GM23338 (cell line): Measurements from ENCODE around the gene ZFHX3. TPM values are rescaled to one million over a fixed set of nuclear protein-coding genes. Genes with fewer than 3 reads are reported as not detected.

Source experiments
- ATAC-seq: fragments of 200-7000 bp; cut with Tn5 transposase; 3 replicates; pipeline ENCODE4 v1.9.1; 2020
- DNase-seq: peaks from one replicate; pipeline ENCODE4 v3.0.0-alpha.2; 2015; ENCODE audit warnings: low spot score
- H2AFZ ChIP-seq: fragments of 200-600 bp; sonication (generic); 2 replicates; pipeline ENCODE4 v1.8.0; 2016; ENCODE audit warnings: antibody characterized with exemption, mild to moderate bottlenecking, moderate library complexity
- H3F3A ChIP-seq: fragments of 200-600 bp; sonication (generic); replicated peaks from 2 replicates; pipeline ENCODE4 v1.8.0; 2017; ENCODE audit warnings: antibody characterized with exemption, mixed run types, low read depth
- H3K27ac ChIP-seq: fragments of 200-600 bp; sonication (generic); 2 replicates; pipeline ENCODE4 v1.6.1; 2016; ENCODE audit warnings: low read depth
- H3K27me3 ChIP-seq: fragments of 200-600 bp; sonication (generic); 2 replicates; pipeline ENCODE4 v1.8.0; 2016; ENCODE audit warnings: mild to moderate bottlenecking, mixed run types, moderate library complexity; ENCODE audit not compliant: insufficient read depth
- H3K36me3 ChIP-seq: fragments of 200-600 bp; sonication (generic); 2 replicates; pipeline ENCODE4 v1.8.0; 2016; ENCODE audit warnings: mild to moderate bottlenecking; ENCODE audit not compliant: insufficient read depth
- H3K4me1 ChIP-seq: fragments of 200-600 bp; sonication (generic); 2 replicates; pipeline ENCODE4 v1.8.0; 2016; ENCODE audit warnings: mild to moderate bottlenecking, moderate library complexity; ENCODE audit not compliant: insufficient read depth
- H3K4me2 ChIP-seq: fragments of 200-600 bp; sonication (generic); 2 replicates; pipeline ENCODE4 v1.7.1; 2017; ENCODE audit warnings: mixed run types
- H3K4me3 ChIP-seq: fragments of 200-600 bp; sonication (generic); 2 replicates; pipeline ENCODE4 v1.6.1; 2016; ENCODE audit warnings: mixed run types
- H3K79me2 ChIP-seq: fragments of 200-600 bp; sonication (generic); replicated peaks from 2 replicates; pipeline ENCODE4 v1.8.0; 2017; ENCODE audit warnings: mild to moderate bottlenecking; ENCODE audit not compliant: insufficient read depth
- H3K9me2 ChIP-seq: fragments of 200-600 bp; sonication (generic); 2 replicates; pipeline ENCODE4 v1.8.0; 2017; ENCODE audit not compliant: insufficient read depth
- H4K20me1 ChIP-seq: fragments of 200-600 bp; sonication (generic); replicated peaks from 2 replicates; pipeline ENCODE4 v1.8.0; 2017; ENCODE audit warnings: mild to moderate bottlenecking; ENCODE audit not compliant: insufficient read depth
- H3K27ac Mint-ChIP-seq: 2 replicates; pipeline ENCODE4 v1.8.0; 2020; ENCODE audit warnings: inconsistent platforms, mild to moderate bottlenecking, moderate library complexity, mixed read lengths
- H3K27me3 Mint-ChIP-seq: 3 replicates; pipeline ENCODE4 v1.8.0; 2022; ENCODE audit warnings: low read depth, mild to moderate bottlenecking, moderate library complexity, mixed read lengths, inconsistent platforms; ENCODE audit not compliant: insufficient read depth, poor library complexity
- H3K36me3 Mint-ChIP-seq: 3 replicates; pipeline ENCODE4 v1.8.0; 2021; ENCODE audit warnings: low read depth, mild to moderate bottlenecking, inconsistent platforms, moderate library complexity, mixed read lengths
- H3K4me1 Mint-ChIP-seq: 3 replicates; pipeline ENCODE4 v1.8.0; 2020; ENCODE audit warnings: mild to moderate bottlenecking, inconsistent platforms, mixed read lengths
- H3K4me3 Mint-ChIP-seq: 3 replicates; pipeline ENCODE4 v1.8.0; 2021; ENCODE audit warnings: moderate library complexity, mild to moderate bottlenecking, inconsistent platforms, mixed read lengths
- H3K9me3 Mint-ChIP-seq: 3 replicates; pipeline ENCODE4 v1.8.0; 2020; ENCODE audit warnings: moderate library complexity, mild to moderate bottlenecking, inconsistent platforms, mixed read lengths
- CREB1 ChIP-seq: fragments of 250-450 bp; sonication (Bioruptor Pico); IDR thresholded peaks from 2 replicates; pipeline ENCODE4 v1.5.0; 2020; ENCODE audit warnings: low read depth, mild to moderate bottlenecking, moderate library complexity
- CTCF ChIP-seq, 2 experiments: fragments of 200-600 bp in 1 of 2; sonication (generic) in 1 of 2; conservative IDR thresholded peaks; 2 replicates each; pipeline versions ENCODE4 v1.5.1 to v1.6.1; 2016 to 2017; ENCODE audit warnings: antibody characterized with exemption in 2 of 2, low read depth in 2 of 2, mild to moderate bottlenecking in 2 of 2, moderate library complexity in 1 of 2
- ETS1 ChIP-seq: IDR thresholded peaks from 2 replicates; pipeline ENCODE4 v1.6.1; 2016; ENCODE audit warnings: antibody characterized with exemption
- EZH2 ChIP-seq: fragments of 200-600 bp; sonication (generic); IDR thresholded peaks from one replicate; pipeline ENCODE4 v1.8.0; 2017; ENCODE audit warnings: antibody characterized with exemption, mild to moderate bottlenecking, low read depth; ENCODE audit not compliant: unreplicated experiment
- EZH2phosphoT487 ChIP-seq: fragments of 200-600 bp; sonication (generic); IDR thresholded peaks from one replicate; pipeline ENCODE4 v1.8.1; 2018; ENCODE audit warnings: antibody characterized with exemption; ENCODE audit not compliant: unreplicated experiment
- JUNB ChIP-seq: IDR thresholded peaks from one replicate; pipeline ENCODE4 v1.6.1; 2016; ENCODE audit warnings: antibody characterized with exemption; ENCODE audit not compliant: unreplicated experiment
- NANOG ChIP-seq: IDR thresholded peaks from 2 replicates; pipeline ENCODE4 v1.6.1; 2016; ENCODE audit warnings: antibody characterized with exemption, borderline replicate concordance
- POLR2AphosphoS5 ChIP-seq: IDR thresholded peaks from 2 replicates; pipeline ENCODE4 v1.6.1; 2016; ENCODE audit warnings: antibody characterized with exemption, low read depth
- STAT1 ChIP-seq: IDR thresholded peaks from one replicate; pipeline ENCODE4 v1.6.1; 2016; ENCODE audit warnings: antibody characterized with exemption; ENCODE audit not compliant: unreplicated experiment
- ZNF114 ChIP-seq: fragments of 250-450 bp; sonication (Bioruptor Pico); IDR thresholded peaks from 2 replicates; pipeline ENCODE4 v1.5.0; 2020; ENCODE audit warnings: mild to moderate bottlenecking, moderate library complexity
- ZNF331 ChIP-seq: fragments of 250-450 bp; sonication (Bioruptor Pico); IDR thresholded peaks from 2 replicates; pipeline ENCODE4 v1.5.0; 2020; ENCODE audit warnings: low read depth, mild to moderate bottlenecking, moderate library complexity
- polyA plus RNA-seq: library from polyadenylated mRNA; unstranded; fragments of >200 nt; fragmentation: Nextera tagmentation; extraction: Ambion mirVana; gene quantifications from 2 replicates; pipeline ENCODE4 v1.2.1, GENCODE V29; 2016
- total RNA-seq: library from RNA; depleted of rRNA; stranded (reverse); fragments of >200 nt; shearing (Covaris generic); gene quantifications from 2 replicates; pipeline ENCODE4 v1.2.3, GENCODE V29; 2014
- TF ChIP-seq, protein P1 (sequence below): IDR thresholded peaks from one replicate; pipeline ENCODE4 v1.6.1; 2018; ENCODE audit warnings: antibody characterized with exemption; ENCODE audit not compliant: unreplicated experiment
- TF ChIP-seq, protein P2 (sequence below): fragments of 250-450 bp; sonication (Bioruptor Pico); IDR thresholded peaks from 2 replicates; pipeline ENCODE4 v1.5.0; 2020; ENCODE audit warnings: mild to moderate bottlenecking, moderate library complexity

ZFHX3 gene
- total and polyA plus RNA-seq, 2 experiments from 2014 or later: 1.0 to 1.5 TPM

DNA sequence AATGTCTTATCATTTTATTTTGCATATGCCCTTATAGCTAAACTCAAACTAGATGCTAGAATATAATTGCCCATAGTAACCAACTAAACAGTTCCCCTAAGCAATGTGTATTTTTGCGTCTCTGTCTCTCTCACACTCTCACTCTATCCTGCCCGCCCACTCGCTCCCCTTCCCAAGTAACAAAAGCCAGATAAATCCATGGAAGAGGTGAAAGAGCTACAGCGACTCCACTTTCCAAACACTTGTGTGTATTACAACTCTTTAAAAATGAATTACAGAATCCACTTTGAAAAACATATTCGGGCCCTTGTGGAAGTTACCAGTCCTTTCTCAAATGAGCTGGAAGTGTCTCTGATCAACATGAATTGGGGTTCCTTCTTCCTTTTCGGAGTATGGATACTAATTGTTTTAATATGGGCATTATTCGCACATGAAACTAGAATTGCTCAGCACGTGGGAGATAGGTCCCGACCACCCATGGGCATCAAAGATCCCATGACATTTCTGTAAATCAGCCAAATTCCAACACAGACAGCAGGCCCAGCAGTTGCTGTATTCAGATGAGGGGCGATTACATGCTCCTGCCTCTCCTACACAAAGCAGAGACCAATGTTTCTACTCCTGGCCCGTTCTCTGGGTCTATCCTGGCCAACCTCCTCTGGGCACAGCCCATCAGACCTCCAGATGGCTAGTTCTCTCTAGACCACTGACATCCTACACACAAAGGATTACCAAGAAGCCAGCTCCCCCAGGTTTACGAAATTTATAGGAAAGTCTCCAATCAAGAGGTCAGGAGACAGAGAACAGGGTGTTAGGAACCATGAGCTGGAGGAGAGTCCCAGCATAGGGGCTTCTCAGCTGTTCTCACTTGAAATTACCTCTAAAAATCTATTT lies 121.5 kb downstream of the ZFHX3 start:
- no peaks in the 10 kb centered on the region for H3K4me1 ChIP-seq
- no peaks in the 10 kb centered on the region for H3K36me3 Mint-ChIP-seq
- H3K27me3 Mint-ChIP-seq: peaks cover 4% of the 10 kb centered on the region
- no peak overlapping the region for H3K27ac ChIP-seq
- TF ChIP-seq EZH2phosphoT487: no peak
- TF ChIP-seq CREB1 (CRISPR knock-in tag): no peak
- TF ChIP-seq, protein P1, sequence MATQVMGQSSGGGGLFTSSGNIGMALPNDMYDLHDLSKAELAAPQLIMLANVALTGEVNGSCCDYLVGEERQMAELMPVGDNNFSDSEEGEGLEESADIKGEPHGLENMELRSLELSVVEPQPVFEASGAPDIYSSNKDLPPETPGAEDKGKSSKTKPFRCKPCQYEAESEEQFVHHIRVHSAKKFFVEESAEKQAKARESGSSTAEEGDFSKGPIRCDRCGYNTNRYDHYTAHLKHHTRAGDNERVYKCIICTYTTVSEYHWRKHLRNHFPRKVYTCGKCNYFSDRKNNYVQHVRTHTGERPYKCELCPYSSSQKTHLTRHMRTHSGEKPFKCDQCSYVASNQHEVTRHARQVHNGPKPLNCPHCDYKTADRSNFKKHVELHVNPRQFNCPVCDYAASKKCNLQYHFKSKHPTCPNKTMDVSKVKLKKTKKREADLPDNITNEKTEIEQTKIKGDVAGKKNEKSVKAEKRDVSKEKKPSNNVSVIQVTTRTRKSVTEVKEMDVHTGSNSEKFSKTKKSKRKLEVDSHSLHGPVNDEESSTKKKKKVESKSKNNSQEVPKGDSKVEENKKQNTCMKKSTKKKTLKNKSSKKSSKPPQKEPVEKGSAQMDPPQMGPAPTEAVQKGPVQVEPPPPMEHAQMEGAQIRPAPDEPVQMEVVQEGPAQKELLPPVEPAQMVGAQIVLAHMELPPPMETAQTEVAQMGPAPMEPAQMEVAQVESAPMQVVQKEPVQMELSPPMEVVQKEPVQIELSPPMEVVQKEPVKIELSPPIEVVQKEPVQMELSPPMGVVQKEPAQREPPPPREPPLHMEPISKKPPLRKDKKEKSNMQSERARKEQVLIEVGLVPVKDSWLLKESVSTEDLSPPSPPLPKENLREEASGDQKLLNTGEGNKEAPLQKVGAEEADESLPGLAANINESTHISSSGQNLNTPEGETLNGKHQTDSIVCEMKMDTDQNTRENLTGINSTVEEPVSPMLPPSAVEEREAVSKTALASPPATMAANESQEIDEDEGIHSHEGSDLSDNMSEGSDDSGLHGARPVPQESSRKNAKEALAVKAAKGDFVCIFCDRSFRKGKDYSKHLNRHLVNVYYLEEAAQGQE: no peak
- no peak for TF ChIP-seq CTCF (conservative IDR thresholded peaks at IDR 0.05; ENCODE audit: low read depth in 2 of 2)
- TF ChIP-seq ETS1: no peak
- TF ChIP-seq EZH2: no peak
- TF ChIP-seq STAT1: no peak
- TF ChIP-seq JUNB: no peak
- TF ChIP-seq, protein P2, sequence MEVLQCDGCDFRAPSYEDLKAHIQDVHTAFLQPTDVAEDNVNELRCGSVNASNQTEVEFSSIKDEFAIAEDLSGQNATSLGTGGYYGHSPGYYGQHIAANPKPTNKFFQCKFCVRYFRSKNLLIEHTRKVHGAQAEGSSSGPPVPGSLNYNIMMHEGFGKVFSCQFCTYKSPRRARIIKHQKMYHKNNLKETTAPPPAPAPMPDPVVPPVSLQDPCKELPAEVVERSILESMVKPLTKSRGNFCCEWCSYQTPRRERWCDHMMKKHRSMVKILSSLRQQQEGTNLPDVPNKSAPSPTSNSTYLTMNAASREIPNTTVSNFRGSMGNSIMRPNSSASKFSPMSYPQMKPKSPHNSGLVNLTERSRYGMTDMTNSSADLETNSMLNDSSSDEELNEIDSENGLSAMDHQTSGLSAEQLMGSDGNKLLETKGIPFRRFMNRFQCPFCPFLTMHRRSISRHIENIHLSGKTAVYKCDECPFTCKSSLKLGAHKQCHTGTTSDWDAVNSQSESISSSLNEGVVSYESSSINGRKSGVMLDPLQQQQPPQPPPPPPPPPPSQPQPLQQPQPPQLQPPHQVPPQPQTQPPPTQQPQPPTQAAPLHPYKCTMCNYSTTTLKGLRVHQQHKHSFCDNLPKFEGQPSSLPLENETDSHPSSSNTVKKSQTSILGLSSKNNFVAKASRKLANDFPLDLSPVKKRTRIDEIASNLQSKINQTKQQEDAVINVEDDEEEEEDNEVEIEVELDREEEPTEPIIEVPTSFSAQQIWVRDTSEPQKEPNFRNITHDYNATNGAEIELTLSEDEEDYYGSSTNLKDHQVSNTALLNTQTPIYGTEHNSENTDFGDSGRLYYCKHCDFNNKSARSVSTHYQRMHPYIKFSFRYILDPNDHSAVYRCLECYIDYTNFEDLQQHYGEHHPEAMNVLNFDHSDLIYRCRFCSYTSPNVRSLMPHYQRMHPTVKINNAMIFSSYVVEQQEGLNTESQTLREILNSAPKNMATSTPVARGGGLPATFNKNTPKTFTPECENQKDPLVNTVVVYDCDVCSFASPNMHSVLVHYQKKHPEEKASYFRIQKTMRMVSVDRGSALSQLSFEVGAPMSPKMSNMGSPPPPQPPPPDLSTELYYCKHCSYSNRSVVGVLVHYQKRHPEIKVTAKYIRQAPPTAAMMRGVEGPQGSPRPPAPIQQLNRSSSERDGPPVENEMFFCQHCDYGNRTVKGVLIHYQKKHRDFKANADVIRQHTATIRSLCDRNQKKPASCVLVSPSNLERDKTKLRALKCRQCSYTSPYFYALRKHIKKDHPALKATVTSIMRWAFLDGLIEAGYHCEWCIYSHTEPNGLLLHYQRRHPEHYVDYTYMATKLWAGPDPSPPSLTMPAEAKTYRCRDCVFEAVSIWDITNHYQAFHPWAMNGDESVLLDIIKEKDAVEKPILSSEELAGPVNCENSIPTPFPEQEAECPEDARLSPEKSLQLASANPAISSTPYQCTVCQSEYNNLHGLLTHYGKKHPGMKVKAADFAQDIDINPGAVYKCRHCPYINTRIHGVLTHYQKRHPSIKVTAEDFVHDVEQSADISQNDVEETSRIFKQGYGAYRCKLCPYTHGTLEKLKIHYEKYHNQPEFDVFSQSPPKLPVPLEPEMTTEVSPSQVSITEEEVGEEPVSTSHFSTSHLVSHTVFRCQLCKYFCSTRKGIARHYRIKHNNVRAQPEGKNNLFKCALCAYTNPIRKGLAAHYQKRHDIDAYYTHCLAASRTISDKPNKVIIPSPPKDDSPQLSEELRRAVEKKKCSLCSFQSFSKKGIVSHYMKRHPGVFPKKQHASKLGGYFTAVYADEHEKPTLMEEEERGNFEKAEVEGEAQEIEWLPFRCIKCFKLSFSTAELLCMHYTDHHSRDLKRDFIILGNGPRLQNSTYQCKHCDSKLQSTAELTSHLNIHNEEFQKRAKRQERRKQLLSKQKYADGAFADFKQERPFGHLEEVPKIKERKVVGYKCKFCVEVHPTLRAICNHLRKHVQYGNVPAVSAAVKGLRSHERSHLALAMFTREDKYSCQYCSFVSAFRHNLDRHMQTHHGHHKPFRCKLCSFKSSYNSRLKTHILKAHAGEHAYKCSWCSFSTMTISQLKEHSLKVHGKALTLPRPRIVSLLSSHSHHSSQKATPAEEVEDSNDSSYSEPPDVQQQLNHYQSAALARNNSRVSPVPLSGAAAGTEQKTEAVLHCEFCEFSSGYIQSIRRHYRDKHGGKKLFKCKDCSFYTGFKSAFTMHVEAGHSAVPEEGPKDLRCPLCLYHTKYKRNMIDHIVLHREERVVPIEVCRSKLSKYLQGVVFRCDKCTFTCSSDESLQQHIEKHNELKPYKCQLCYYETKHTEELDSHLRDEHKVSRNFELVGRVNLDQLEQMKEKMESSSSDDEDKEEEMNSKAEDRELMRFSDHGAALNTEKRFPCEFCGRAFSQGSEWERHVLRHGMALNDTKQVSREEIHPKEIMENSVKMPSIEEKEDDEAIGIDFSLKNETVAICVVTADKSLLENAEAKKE (CRISPR knock-in tag): no peak
- no peak for TF ChIP-seq POLR2AphosphoS5
- TF ChIP-seq NANOG: no peak
- no peak for TF ChIP-seq ZNF114 (CRISPR knock-in tag)
- TF ChIP-seq ZNF331 (CRISPR knock-in tag): no peak
- no peak overlapping the region for H3K4me2 ChIP-seq
- no peaks in the 10 kb centered on the region; the same call in 1 of the 2 replicates for H4K20me1 ChIP-seq
- H3K27ac Mint-ChIP-seq: no peak overlapping the region
- H3K36me3 ChIP-seq: no peaks in the 10 kb centered on the region
- ATAC-seq: no peak
- H3K27me3 ChIP-seq: no peaks in the 10 kb centered on the region
- H3K9me3 Mint-ChIP-seq: peaks cover 2% of the 10 kb centered on the region; the same call in 1 of the 3 replicates
- no peak for DNase-seq
- H3K4me1 Mint-ChIP-seq: peaks cover 5% of the 10 kb centered on the region; the same call in 2 of the 3 replicates
- no peaks in the 10 kb centered on the region for H3K9me2 ChIP-seq
- no peaks in the 10 kb centered on the region for H3F3A ChIP-seq
- no peak overlapping the region for H3K4me3 Mint-ChIP-seq
- no peaks in the 10 kb centered on the region for H3K79me2 ChIP-seq
- H2AFZ ChIP-seq: no peak overlapping the region
- H3K4me3 ChIP-seq: no peak overlapping the region
